PC-3 (cell line): Measurements from ENCODE around the gene TTC28. TPM values are rescaled to one million over a fixed set of nuclear protein-coding genes. Genes with fewer than 3 reads are reported as not detected.
"Not testable (repeated sequence)": the region's sequence is repeated elsewhere in the genome, so short reads cannot be mapped to it uniquely, and the experiment has no call there.

Experiments
- ATAC-seq: fragments of 200-7000 bp; cut with Tn5 transposase; 2 replicates; pipeline ENCODE4 v1.9.1; 2020; ENCODE audit warnings: mild to moderate bottlenecking, moderate library complexity
- BruUV-seq: library from RNA; stranded (reverse); fragments of 400-500 nt; replicated peaks from 2 replicates; lab custom pipeline; 2021; lab: Mats Ljungman, UMichigan
- CTCF ChIA-PET: fragments of 300-600 bp; sonication (Branson Sonifier 250); formaldehyde crosslinking; loops from one replicate; lab custom pipeline; 2022; ENCODE audit warnings: antibody characterized with exemption; lab: Charles Lee
- POLR2A ChIA-PET: fragments of 300-600 bp; sonication (Branson Sonifier 250); formaldehyde crosslinking; loops from one replicate; lab custom pipeline; 2022; ENCODE audit warnings: antibody characterized with exemption; ENCODE audit not compliant: unreplicated experiment; lab: Charles Lee
- DNase-seq: peaks from one replicate; pipeline ENCODE4 v3.0.0-alpha.2; 2015
- H2AFZ ChIP-seq: fragments of 300-600 bp; sonication (generic); 2 replicates; pipeline ENCODE4 v1.6.0; 2016; ENCODE audit warnings: antibody characterized with exemption, low read length
- H3F3A ChIP-seq: fragments of 300-600 bp; sonication (generic); one replicate; pipeline ENCODE4 v1.6.0; 2017; ENCODE audit warnings: antibody characterized with exemption, low read length, control low read depth, mild to moderate bottlenecking; ENCODE audit not compliant: unreplicated experiment
- H3K27ac ChIP-seq: fragments of 300-600 bp; sonication (generic); 2 replicates; pipeline ENCODE4 v1.5.1; 2016; ENCODE audit warnings: mild to moderate bottlenecking, low read length
- H3K27me3 ChIP-seq: fragments of 300-600 bp; sonication (generic); 2 replicates; pipeline ENCODE4 v1.6.1; 2016; ENCODE audit warnings: low read length, mixed read lengths
- H3K36me3 ChIP-seq: fragments of 300-600 bp; sonication (generic); 2 replicates; pipeline ENCODE4 v1.6.1; 2016; ENCODE audit warnings: low read depth, mixed run types, low read length, mixed read lengths
- H3K4me1 ChIP-seq: fragments of 300-600 bp; sonication (generic); 2 replicates; pipeline ENCODE4 v1.5.1; 2016; ENCODE audit warnings: low read length; ENCODE audit not compliant: insufficient read depth
- H3K4me2 ChIP-seq: fragments of 300-600 bp; sonication (generic); 2 replicates; pipeline ENCODE4 v1.6.0; 2016; ENCODE audit warnings: low read length
- H3K4me3 ChIP-seq: fragments of 300-600 bp; sonication (generic); 2 replicates; pipeline ENCODE4 v1.5.1; 2016; ENCODE audit warnings: mild to moderate bottlenecking, low read length, mixed read lengths
- H3K79me2 ChIP-seq: fragments of 300-600 bp; sonication (generic); 2 replicates; pipeline ENCODE4 v1.6.1; 2017; ENCODE audit warnings: low read length, mixed read lengths
- H3K9ac ChIP-seq: fragments of 300-600 bp; sonication (generic); 2 replicates; pipeline ENCODE4 v1.6.0; 2016; ENCODE audit warnings: mild to moderate bottlenecking, low read length
- H3K9me2 ChIP-seq: fragments of 300-600 bp; sonication (generic); replicated peaks from 2 replicates; pipeline ENCODE4 v1.6.1; 2016; ENCODE audit warnings: mixed run types, low read length, mixed read lengths
- H3K9me3 ChIP-seq: fragments of 300-600 bp; sonication (generic); 2 replicates; pipeline ENCODE4 v1.6.1; 2016; ENCODE audit warnings: low read length, mixed read lengths
- H4K20me1 ChIP-seq: fragments of 300-600 bp; sonication (generic); 2 replicates; pipeline ENCODE4 v1.6.1; 2016; ENCODE audit warnings: low read length, mixed read lengths
- EZH2 ChIP-seq: fragments of 300-600 bp; sonication (generic); IDR thresholded peaks from one replicate; pipeline ENCODE4 v1.6.1; 2017; ENCODE audit warnings: antibody characterized with exemption, mild to moderate bottlenecking, low read length; ENCODE audit not compliant: unreplicated experiment
- EZH2phosphoT487 ChIP-seq: fragments of 300-600 bp; sonication (generic); IDR thresholded peaks from 2 replicates; pipeline ENCODE4 v1.6.1; 2018; ENCODE audit warnings: mild to moderate bottlenecking, antibody characterized with exemption, low read length, borderline replicate concordance
- intact Hi-C: fragments of 100-400 bp; cut with micrococcal nuclease; formaldehyde crosslinking; loops from 2 replicates; pipeline ENCODE4 v1.9.0; 2023
- total RNA-seq: library from RNA; depleted of rRNA; stranded (reverse); fragments of >200 nt; gene quantifications from 2 replicates; pipeline ENCODE4 v1.2.3, GENCODE V29; 2014
- TF ChIP-seq, protein P1 (sequence below): fragments of 300-600 bp; sonication (generic); conservative IDR thresholded peaks from 2 replicates; pipeline ENCODE4 v1.5.1; 2017; ENCODE audit warnings: antibody characterized with exemption, low read depth, mild to moderate bottlenecking, low read length

TTC28 gene
- total RNA-seq, 1 experiment from 2014 or later = 6.3 TPM

DNA sequence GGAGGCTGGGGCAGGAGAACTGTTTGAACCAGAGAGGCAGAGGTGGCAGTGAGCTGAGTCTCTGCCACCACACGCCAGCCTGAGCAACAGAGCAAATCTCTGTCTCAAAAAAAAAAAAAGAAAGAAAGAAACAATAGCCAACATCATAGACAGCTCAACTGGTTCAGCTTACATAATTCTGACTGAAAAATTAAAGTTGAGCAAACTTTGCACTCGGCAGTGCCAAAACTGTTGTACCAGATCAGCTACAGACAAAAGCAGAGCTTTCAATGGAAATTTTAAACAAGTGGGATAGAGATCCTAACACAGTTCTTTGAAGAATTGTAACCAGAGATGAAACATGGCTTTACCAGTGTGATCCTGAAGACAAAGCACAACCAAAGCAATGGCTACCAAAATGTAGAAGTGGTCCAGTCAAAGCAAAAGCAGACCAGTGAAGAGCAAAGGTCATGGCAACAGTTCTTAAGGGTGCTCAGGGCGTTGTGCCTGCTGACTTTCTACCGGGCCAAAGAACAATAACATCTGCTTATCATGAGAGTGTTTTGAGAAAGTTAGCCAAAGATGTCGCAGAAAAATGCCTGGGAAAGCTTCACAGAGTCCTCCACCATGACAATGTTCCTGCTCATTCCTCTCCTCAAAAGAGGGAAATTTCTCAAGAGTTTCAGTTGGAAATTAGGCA, 59.3 kb downstream of the TTC28 start:
- DNase-seq (no peak), ATAC-seq (no peak)
- Histone ChIP-seq H3K9me2 (no peaks in the 10 kb centered on the region), H3K4me1 (no peaks in the 10 kb centered on the region), H3K9ac (no peak overlapping the region), H4K20me1 (no peaks in the 10 kb centered on the region), H3K4me3 (no peak overlapping the region), H3K79me2 (no peaks in the 10 kb centered on the region), H3K27ac (no peak overlapping the region), H3K9me3 (no peaks in the 10 kb centered on the region), H3K27me3 (no peaks in the 10 kb centered on the region), H3K36me3 (no peaks in the 10 kb centered on the region), H2AFZ (no peak overlapping the region), H3K4me2 (no peak overlapping the region), H3F3A (no peaks in the 10 kb centered on the region)
- ChIA-PET CTCF (no interaction called here), POLR2A (no interaction called here)
- no TSS peak for BruUV-seq
- TF ChIP-seq, protein P1, sequence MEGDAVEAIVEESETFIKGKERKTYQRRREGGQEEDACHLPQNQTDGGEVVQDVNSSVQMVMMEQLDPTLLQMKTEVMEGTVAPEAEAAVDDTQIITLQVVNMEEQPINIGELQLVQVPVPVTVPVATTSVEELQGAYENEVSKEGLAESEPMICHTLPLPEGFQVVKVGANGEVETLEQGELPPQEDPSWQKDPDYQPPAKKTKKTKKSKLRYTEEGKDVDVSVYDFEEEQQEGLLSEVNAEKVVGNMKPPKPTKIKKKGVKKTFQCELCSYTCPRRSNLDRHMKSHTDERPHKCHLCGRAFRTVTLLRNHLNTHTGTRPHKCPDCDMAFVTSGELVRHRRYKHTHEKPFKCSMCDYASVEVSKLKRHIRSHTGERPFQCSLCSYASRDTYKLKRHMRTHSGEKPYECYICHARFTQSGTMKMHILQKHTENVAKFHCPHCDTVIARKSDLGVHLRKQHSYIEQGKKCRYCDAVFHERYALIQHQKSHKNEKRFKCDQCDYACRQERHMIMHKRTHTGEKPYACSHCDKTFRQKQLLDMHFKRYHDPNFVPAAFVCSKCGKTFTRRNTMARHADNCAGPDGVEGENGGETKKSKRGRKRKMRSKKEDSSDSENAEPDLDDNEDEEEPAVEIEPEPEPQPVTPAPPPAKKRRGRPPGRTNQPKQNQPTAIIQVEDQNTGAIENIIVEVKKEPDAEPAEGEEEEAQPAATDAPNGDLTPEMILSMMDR = no peak
- TF ChIP-seq EZH2phosphoT487 = no peak
- no peak for TF ChIP-seq EZH2
- intact Hi-C loops = no loop called here

DNA sequence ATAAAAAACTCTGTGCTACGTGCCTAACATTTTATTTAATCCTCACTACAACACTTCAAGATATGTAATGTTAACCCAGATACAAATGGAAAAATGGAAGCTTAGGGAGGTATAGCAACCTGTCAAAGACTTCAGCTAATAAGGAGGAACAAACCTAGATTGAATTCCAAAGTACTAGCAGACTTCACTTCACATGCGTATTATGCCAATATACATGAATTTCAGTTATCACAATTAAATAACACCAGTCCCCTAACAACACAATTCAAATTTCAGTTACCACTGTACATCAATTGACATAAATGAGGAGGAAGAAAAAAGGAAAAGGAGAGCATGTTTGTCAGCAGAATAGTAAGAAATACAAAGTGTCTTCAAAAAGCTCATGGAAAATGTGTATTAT, 60.4 kb downstream of the TTC28 start:
- no peaks in the 10 kb centered on the region for H3K4me1 ChIP-seq
- CTCF ChIA-PET = no interaction called here
- no peak overlapping the region for H2AFZ ChIP-seq
- H3K9me3 ChIP-seq = no peaks in the 10 kb centered on the region
- H3K9me2 ChIP-seq = no peaks in the 10 kb centered on the region
- ATAC-seq (no peak), DNase-seq (no peak)
- H3F3A ChIP-seq = no peaks in the 10 kb centered on the region
- H3K27ac ChIP-seq = no peak overlapping the region
- POLR2A ChIA-PET = no interaction called here
- H3K36me3 ChIP-seq = no peaks in the 10 kb centered on the region
- no peak overlapping the region for H3K4me2 ChIP-seq
- no peak overlapping the region for H3K9ac ChIP-seq
- H3K79me2 ChIP-seq = no peaks in the 10 kb centered on the region
- H3K27me3 ChIP-seq = no peaks in the 10 kb centered on the region
- H3K4me3 ChIP-seq = no peak overlapping the region
- TF ChIP-seq, protein P1 = no peak
- TF ChIP-seq EZH2phosphoT487 (no peak), EZH2 (no peak)
- no peaks in the 10 kb centered on the region for H4K20me1 ChIP-seq
- BruUV-seq = no TSS peak
- intact Hi-C loops = no loop called here

DNA sequence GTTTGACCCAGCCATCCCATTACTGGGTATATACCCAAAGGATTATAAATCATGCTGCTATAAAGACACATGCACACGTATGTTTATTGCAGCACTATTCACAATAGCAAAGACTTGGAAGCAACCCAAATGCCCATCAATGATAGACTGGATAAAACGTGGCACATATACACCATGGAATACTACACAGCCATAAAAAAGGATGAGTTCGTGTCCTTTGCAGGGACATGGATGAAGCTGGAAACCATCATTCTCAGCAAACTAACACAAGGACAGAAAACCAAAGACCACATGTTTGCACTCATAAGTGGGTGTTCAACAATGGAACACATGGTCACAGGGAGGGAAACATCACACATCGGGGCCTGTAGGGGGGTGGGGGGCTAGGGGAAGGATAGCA, 64.2 kb downstream of the TTC28 start:
- H3K9me3 ChIP-seq, ATAC-seq, H2AFZ ChIP-seq, CTCF ChIA-PET, H3K36me3 ChIP-seq, POLR2A ChIA-PET, H3K4me2 ChIP-seq, DNase-seq, H4K20me1 ChIP-seq, intact Hi-C loops, H3K9me2 ChIP-seq, H3K27ac ChIP-seq, BruUV-seq, H3F3A ChIP-seq, H3K4me1 ChIP-seq, H3K27me3 ChIP-seq, H3K79me2 ChIP-seq, H3K4me3 ChIP-seq, H3K9ac ChIP-seq: not testable (repeated sequence)
